GM12891 (cell line): ENCODE results near the gene ADGRL1.
"Not testable (repeated sequence)": the region's sequence is repeated elsewhere in the genome, so short reads cannot be mapped to it uniquely, and the experiment has no call there.

Experiments
- DNase-seq: peaks from one replicate; pipeline ENCODE4 v3.0.0; 2011; ENCODE audit warnings: low spot score; ENCODE audit not compliant: insufficient read length
- FAIRE-seq: peaks from 2 replicates; lab custom pipeline; 2011; peaks lifted over from hg19 to GRCh38; lab: Jason Lieb, UNC
- PAX5 ChIP-seq: IDR thresholded peaks from 2 replicates; pipeline ENCODE4 v1.6.1; 2011; ENCODE audit warnings: low read length, moderate library complexity, mild to moderate bottlenecking; ENCODE audit not compliant: insufficient read depth, severe bottlenecking
- POLR2A ChIP-seq: IDR thresholded peaks from 2 replicates; pipeline ENCODE4 v1.6.1; 2011; ENCODE audit warnings: low read depth, low read length, control low read depth
- POLR2AphosphoS5 ChIP-seq: IDR thresholded peaks from 2 replicates; pipeline ENCODE4 v1.6.1; 2011; ENCODE audit warnings: low read depth, low read length, control low read depth
- POU2F2 ChIP-seq: IDR thresholded peaks from 2 replicates; pipeline ENCODE4 v1.6.1; 2011; ENCODE audit warnings: low read depth, mild to moderate bottlenecking, control low read depth, low read length, moderate library complexity
- SPI1 ChIP-seq: IDR thresholded peaks from 2 replicates; pipeline ENCODE4 v1.6.1; 2011; ENCODE audit warnings: low read depth, low read length, control low read depth
- TAF1 ChIP-seq: IDR thresholded peaks from 2 replicates; pipeline ENCODE4 v1.6.1; 2011; ENCODE audit warnings: low read depth, low read length, control low read depth

The ADGRL1 gene

GRCh38 chr19:14150770-14151661, 55.0 kb downstream of the ADGRL1 start:
- no peak for TF ChIP-seq POU2F2
- no peak for TF ChIP-seq POLR2A
- TF ChIP-seq POLR2AphosphoS5, result no peak
- TF ChIP-seq SPI1, result no peak
- TF ChIP-seq TAF1, result no peak
- TF ChIP-seq PAX5, result no peak
- FAIRE-seq (no peak), DNase-seq (peak; percentile 35)

GRCh38 chr19:14150041-14150769, 55.8 kb downstream of the ADGRL1 start:
- DNase-seq (peak; percentile 56), FAIRE-seq (no peak)
- TF ChIP-seq POU2F2, result no peak
- TF ChIP-seq POLR2A, result no peak
- TF ChIP-seq POLR2AphosphoS5, result no peak
- TF ChIP-seq SPI1, result no peak
- no peak for TF ChIP-seq PAX5
- TF ChIP-seq TAF1, result no peak

GRCh38 chr19:14149509-14149994, 56.4 kb downstream of the ADGRL1 start:
- DNase-seq (peak; percentile 64), FAIRE-seq (peak; percentile 41)
- no peak for TF ChIP-seq POU2F2
- TF ChIP-seq POLR2A, result no peak
- TF ChIP-seq POLR2AphosphoS5, result no peak
- no peak for TF ChIP-seq SPI1
- TF ChIP-seq PAX5, result no peak
- no peak for TF ChIP-seq TAF1

GRCh38 chr19:14148751-14149410, 57.1 kb downstream of the ADGRL1 start:
- DNase-seq (peak; percentile 28), FAIRE-seq (no peak)
- TF ChIP-seq PAX5, result no peak
- TF ChIP-seq TAF1, result no peak
- no peak for TF ChIP-seq POU2F2
- TF ChIP-seq POLR2A, result no peak
- TF ChIP-seq SPI1, result no peak
- no peak for TF ChIP-seq POLR2AphosphoS5

- FAIRE-seq (peak; percentile 87), DNase-seq (peak; percentile 71)
- TF ChIP-seq POU2F2 (no peak), SPI1 (no peak), POLR2AphosphoS5 (no peak), POLR2A (no peak), TAF1 (no peak), PAX5 (no peak)
Measured at GRCh38 chr19:14147797-14148605, 58.0 kb downstream of the ADGRL1 start.

GRCh38 chr19:14146789-14147216, 59.2 kb downstream of the ADGRL1 start:
- FAIRE-seq (no peak), DNase-seq (no peak)
- TF ChIP-seq TAF1 (no peak), POLR2A (no peak), POLR2AphosphoS5 (no peak), SPI1 (no peak), POU2F2 (no peak), PAX5 (no peak)

- not testable (repeated sequence) for FAIRE-seq, DNase-seq
Measured at GRCh38 chr19:14146169-14146568, 59.8 kb downstream of the ADGRL1 start.

- FAIRE-seq (no peak), DNase-seq (no peak)
- TF ChIP-seq POLR2AphosphoS5 (no peak), POLR2A (no peak), POU2F2 (no peak), TAF1 (no peak), SPI1 (no peak), PAX5 (no peak)
Measured at GRCh38 chr19:14145381-14145780, 60.6 kb downstream of the ADGRL1 start.
